GM19043 (cell line): ENCODE measurements around the gene OR4D6.
"Not testable (repeated sequence)": the region's sequence is repeated elsewhere in the genome, so short reads cannot be mapped to it uniquely, and the experiment has no call there.

Experiments
- ATAC-seq: cut with Tn5 transposase; IDR thresholded peaks from one replicate; pipeline ENCODE4 v1.9.1; 2021; ENCODE audit warnings: low read depth; ENCODE audit not compliant: unreplicated experiment

OR4D6 gene

DNA sequence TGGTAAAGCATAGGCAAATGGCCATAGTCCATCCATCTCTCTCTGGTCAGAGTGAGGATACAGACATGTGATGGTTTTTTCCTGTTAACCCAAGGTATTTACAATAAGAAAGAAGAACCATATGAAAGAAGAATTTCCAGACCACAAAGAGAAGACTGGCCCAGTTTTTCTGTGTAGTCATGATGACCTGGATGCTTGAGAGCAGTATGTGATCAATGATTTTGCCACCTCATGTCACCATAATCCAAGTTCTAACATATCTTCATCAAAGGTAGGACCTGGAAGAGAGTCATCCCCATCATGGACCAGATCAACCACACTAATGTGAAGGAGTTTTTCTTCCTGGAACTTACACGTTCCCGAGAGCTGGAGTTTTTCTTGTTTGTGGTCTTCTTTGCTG is at the start of gene OR4D6:
TSS of gene OR4D6 (plus strand) at position 301 of the 400 bp plus-strand sequence. CDS start at position 301, 0 bp downstream.
- ATAC-seq = no peak

- no peak for ATAC-seq
Observed at GRCh38 chr11:59413646-59414045, 43.1 kb upstream of the OR4D6 start.

- ATAC-seq = no peak
Observed at GRCh38 chr11:59415111-59415510, 41.6 kb upstream of the OR4D6 start.

DNA sequence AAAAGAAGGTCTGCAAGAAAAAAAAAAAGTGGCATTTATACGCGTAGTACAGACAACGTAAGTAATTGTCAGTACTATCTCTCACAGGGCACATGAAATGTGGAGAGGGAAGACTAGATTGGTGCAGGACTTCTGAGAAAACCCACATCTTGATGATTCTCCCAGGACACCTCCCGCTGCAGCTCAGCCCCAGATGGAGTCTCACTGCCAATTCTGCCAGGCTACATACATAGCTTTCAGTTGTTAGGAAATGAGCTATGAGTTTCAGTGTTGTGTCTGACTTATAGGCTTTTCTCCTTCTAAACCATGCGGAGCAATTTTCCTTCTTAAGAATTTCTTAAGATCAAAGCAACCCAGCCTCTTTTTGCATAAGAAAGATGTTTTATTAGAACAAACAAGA is 40.1 kb upstream of the OR4D6 start:
- no peak for ATAC-seq

GRCh38 chr11:59417023-59417422 is 39.7 kb upstream of the OR4D6 start:
- ATAC-seq = no peak

DNA sequence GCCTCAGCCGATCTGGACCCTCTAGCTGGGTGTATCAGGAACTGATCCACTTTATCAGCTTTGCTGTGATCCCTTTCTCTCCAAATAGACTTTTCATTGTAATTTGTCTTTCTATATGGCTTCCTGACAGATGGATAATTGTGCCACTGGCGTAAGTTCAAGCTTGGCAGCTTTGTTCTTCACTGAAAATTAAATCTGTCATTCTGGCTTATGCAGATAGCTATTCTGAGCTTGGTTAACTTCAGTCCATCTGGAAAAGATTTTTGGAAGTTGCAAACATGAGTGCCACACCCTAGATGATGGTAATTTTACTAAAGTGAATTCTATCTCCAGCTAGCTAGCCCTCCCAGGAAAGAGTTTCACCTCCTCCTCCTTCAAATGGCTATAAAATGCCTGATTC is 38.6 kb upstream of the OR4D6 start:
- ATAC-seq = no peak

- ATAC-seq = no peak
Observed at GRCh38 chr11:59423835-59424234, 32.9 kb upstream of the OR4D6 start.

DNA sequence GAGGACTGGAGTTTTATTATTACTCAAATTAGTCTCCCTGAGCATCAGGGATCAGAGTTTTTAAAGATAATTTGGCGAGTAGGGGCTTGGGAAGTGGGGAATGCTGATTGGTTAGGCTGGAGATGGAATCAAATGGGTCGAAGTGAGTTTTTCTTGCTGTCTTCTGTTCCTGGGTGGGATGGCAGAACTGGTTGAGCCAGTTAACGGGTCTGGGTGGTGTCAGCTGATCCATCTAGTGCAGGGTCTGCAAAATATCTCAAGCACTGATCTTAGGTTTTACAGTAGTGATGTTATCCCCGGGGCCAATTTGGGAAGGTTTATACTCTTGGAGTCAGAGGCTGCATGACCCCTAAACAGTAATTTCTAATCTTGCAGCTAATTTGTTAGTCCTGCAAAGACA is 31.6 kb upstream of the OR4D6 start:
- no peak for ATAC-seq

- no peak for ATAC-seq
Observed at GRCh38 chr11:59426361-59427067, 30.2 kb upstream of the OR4D6 start, which contains the start of gene OR5A2. OR5A2 (minus strand) TSS chr11:59426413; CDS start chr11:59422953, 3,460 bp downstream.

- ATAC-seq = no peak
Observed at GRCh38 chr11:59427068-59427382, 29.7 kb upstream of the OR4D6 start.

- ATAC-seq = peak; percentile 89
Observed at GRCh38 chr11:59429924-59430516, 26.7 kb upstream of the OR4D6 start.

- ATAC-seq = no peak
Observed at GRCh38 chr11:59436169-59436568, 20.6 kb upstream of the OR4D6 start, which contains the start of gene OR5A1. OR5A1 (plus strand) TSS chr11:59436469; CDS start chr11:59443169, 6,700 bp downstream.

GRCh38 chr11:59437770-59438169 is 19.0 kb upstream of the OR4D6 start:
- no peak for ATAC-seq

DNA sequence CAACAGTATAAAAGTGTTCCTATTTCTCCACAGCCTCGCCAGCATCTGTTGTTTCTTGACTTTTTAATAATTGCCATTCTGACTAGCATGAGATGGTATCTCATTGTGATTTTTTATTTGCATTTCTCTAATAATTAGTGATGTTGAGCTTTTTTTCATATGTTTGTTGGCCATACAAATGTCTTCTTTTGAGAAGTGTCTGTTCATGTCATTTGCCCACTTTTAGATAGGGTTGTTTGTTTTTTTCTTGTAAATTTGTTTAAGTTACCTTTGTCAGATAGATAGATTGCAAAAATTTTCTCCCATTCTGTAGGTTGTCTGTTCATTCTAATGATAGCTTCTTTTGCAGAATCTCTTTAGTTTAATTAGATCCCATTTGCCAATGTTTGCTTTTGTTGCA is 11.1 kb upstream of the OR4D6 start:
- not testable (repeated sequence) for ATAC-seq

DNA sequence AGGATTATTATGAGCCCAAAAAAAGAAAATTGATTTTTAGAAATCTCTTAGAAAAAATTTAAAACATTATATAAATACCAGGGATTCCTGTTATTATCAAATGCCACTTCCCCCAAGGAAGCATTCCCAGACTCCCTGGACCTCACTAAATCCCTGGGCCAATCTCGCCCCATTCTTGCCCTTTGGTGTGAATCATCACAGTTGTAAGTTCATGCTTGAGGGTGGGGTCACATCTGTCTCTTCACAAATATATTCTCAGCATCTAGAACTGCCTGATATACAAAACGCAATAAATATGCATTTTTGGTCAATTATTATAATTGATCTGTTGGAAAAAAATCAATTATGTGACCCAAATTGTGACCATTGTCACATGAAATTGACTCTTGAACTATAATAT is 8.3 kb upstream of the OR4D6 start:
- ATAC-seq = no peak

- ATAC-seq = no peak
Observed at GRCh38 chr11:59459916-59460315, 3.2 kb downstream of the OR4D6 start.

GRCh38 chr11:59463190-59463641 is 6.5 kb downstream of the OR4D6 start:
- no peak for ATAC-seq

GRCh38 chr11:59473015-59473414 is 16.3 kb downstream of the OR4D6 start, which contains the start of gene OR4D10:
OR4D10 (plus strand) TSS chr11:59473315; CDS start chr11:59477430, 4,115 bp downstream.
- ATAC-seq = no peak

GRCh38 chr11:59475176-59475575 is 18.4 kb downstream of the OR4D6 start:
- no peak for ATAC-seq

DNA sequence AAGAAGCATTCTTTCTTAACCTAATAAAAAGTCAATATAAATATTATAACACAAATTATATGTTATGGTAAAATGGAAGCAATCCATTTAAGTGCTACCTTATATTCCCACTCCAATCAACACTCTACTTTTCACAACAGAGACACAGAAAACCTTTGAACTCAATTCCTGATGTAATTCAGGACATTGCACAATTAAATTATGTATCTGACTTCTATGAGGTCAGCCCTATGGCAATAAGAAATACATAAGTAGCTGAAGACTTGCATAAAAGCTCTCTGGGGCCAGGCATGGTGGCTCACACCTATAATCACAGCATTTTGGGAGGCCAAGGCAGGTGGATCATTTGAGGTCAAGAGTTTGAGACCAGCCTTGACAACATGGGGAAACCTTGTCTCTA is 23.1 kb downstream of the OR4D6 start:
- no peak for ATAC-seq

DNA sequence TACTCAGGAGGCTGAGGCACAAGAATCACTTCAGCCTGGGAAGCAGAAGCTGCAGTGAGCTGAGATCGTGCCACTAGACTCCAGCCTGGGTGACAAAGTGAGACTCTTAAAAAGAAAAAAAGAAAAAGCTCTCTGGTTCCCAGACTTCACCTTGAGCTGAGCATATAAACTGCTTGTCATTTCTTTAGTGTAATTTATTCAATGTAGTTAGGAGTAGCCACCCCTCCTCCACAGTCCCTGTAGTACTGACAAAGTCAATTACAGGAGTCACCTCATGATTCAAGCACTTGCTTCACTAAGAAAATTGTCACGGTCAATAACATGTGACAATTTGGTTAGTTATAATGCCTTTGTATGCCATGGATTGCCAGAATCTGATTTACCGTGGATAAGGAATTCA is 23.6 kb downstream of the OR4D6 start:
- ATAC-seq = no peak

- ATAC-seq = no peak
Observed at GRCh38 chr11:59501931-59502330, 45.2 kb downstream of the OR4D6 start.
